Hepatocyte (in vitro differentiated cells): ENCODE measurements around the gene OVOL3.

Experiments
- EZH2 ChIP-seq: fragments of 200-600 bp; sonication (generic); IDR thresholded peaks from 2 replicates; pipeline ENCODE4 v1.6.1; 2016; ENCODE audit warnings: antibody characterized with exemption, mild to moderate bottlenecking, borderline replicate concordance
- EZH2phosphoT487 ChIP-seq: fragments of 200-600 bp; sonication (generic); IDR thresholded peaks from one replicate; pipeline ENCODE4 v1.6.1; 2018; ENCODE audit warnings: antibody characterized with exemption, mild to moderate bottlenecking, low read depth, moderate library complexity; ENCODE audit not compliant: unreplicated experiment, severe bottlenecking
- TF ChIP-seq, protein P1 (sequence below): fragments of 200-600 bp; sonication (generic); IDR thresholded peaks from 2 replicates; pipeline ENCODE4 v1.5.1; 2016; ENCODE audit warnings: antibody characterized with exemption, mild to moderate bottlenecking; ENCODE audit not compliant: poor library complexity

DNA sequence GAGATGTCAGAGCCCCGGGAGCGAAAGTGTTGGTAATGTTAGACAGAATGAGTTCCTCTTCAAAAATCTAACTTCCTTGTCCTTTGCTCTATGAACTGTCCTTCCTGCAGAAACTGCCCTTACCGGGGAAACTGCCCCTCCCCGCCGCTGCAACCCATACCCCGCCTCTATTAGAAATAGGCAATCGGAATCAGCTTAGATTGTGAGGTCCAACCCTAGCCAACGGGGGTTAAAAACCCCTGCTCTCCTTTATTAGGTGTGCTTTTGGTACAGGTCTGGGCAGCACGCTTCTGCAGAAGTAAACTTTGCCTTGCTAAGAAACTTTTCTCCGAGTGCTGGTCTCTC is 17.4 kb downstream of the OVOL3 start:
- TF ChIP-seq, protein P1, sequence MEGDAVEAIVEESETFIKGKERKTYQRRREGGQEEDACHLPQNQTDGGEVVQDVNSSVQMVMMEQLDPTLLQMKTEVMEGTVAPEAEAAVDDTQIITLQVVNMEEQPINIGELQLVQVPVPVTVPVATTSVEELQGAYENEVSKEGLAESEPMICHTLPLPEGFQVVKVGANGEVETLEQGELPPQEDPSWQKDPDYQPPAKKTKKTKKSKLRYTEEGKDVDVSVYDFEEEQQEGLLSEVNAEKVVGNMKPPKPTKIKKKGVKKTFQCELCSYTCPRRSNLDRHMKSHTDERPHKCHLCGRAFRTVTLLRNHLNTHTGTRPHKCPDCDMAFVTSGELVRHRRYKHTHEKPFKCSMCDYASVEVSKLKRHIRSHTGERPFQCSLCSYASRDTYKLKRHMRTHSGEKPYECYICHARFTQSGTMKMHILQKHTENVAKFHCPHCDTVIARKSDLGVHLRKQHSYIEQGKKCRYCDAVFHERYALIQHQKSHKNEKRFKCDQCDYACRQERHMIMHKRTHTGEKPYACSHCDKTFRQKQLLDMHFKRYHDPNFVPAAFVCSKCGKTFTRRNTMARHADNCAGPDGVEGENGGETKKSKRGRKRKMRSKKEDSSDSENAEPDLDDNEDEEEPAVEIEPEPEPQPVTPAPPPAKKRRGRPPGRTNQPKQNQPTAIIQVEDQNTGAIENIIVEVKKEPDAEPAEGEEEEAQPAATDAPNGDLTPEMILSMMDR: no peak
- no peak for TF ChIP-seq EZH2phosphoT487
- TF ChIP-seq EZH2: no peak
